Hepatocyte (in vitro differentiated cells): ENCODE data around the gene NPB. TPM values are rescaled to one million over a fixed set of nuclear protein-coding genes. Genes with fewer than 3 reads are reported as not detected.

Experiments
- DNase-seq: peaks from one replicate; pipeline ENCODE4 v3.0.0-alpha.2; 2016; ENCODE audit warnings: low spot score
- H2AFZ ChIP-seq: fragments of 200-600 bp; sonication (generic); 2 replicates; pipeline ENCODE4 v1.6.0; 2016; ENCODE audit warnings: antibody characterized with exemption, mild to moderate bottlenecking
- H3K27ac ChIP-seq: fragments of 200-600 bp; sonication (generic); 2 replicates; pipeline ENCODE4 v1.5.1; 2016; ENCODE audit warnings: mild to moderate bottlenecking
- H3K27me3 ChIP-seq: fragments of 200-600 bp; sonication (generic); 2 replicates; pipeline ENCODE4 v1.6.1; 2016
- H3K36me3 ChIP-seq: fragments of 200-600 bp; sonication (generic); replicated peaks from 2 replicates; pipeline ENCODE4 v1.5.1; 2016; ENCODE audit warnings: low read depth; ENCODE audit not compliant: insufficient read depth
- H3K4me1 ChIP-seq: fragments of 200-600 bp; sonication (generic); 2 replicates; pipeline ENCODE4 v1.5.1; 2016; ENCODE audit warnings: mild to moderate bottlenecking, moderate library complexity; ENCODE audit not compliant: insufficient read depth
- H3K4me2 ChIP-seq: fragments of 200-600 bp; sonication (generic); 2 replicates; pipeline ENCODE4 v1.6.0; 2016
- H3K4me3 ChIP-seq: fragments of 200-600 bp; sonication (generic); 2 replicates; pipeline ENCODE4 v1.5.1; 2016; ENCODE audit warnings: mild to moderate bottlenecking
- H3K79me2 ChIP-seq: fragments of 200-600 bp; sonication (generic); 2 replicates; pipeline ENCODE4 v1.6.0; 2017; ENCODE audit warnings: mild to moderate bottlenecking
- H3K9me2 ChIP-seq: fragments of 200-600 bp; sonication (generic); replicated peaks from 2 replicates; pipeline ENCODE4 v1.6.0; 2017; ENCODE audit warnings: mild to moderate bottlenecking; ENCODE audit not compliant: insufficient read depth
- H3K9me3 ChIP-seq: fragments of 200-600 bp; sonication (generic); 2 replicates; pipeline ENCODE4 v1.5.1; 2016; ENCODE audit warnings: low read depth, mild to moderate bottlenecking
- H4K20me1 ChIP-seq: fragments of 200-600 bp; sonication (generic); 2 replicates; pipeline ENCODE4 v1.6.0; 2016; ENCODE audit warnings: mild to moderate bottlenecking; ENCODE audit not compliant: insufficient read depth, poor library complexity, severe bottlenecking
- CTCF ChIP-seq: fragments of 200-600 bp; sonication (generic); IDR thresholded peaks from 2 replicates; pipeline ENCODE4 v1.5.1; 2016; ENCODE audit warnings: antibody characterized with exemption, mild to moderate bottlenecking; ENCODE audit not compliant: poor library complexity
- EZH2 ChIP-seq: fragments of 200-600 bp; sonication (generic); IDR thresholded peaks from 2 replicates; pipeline ENCODE4 v1.6.1; 2016; ENCODE audit warnings: antibody characterized with exemption, mild to moderate bottlenecking, borderline replicate concordance
- EZH2phosphoT487 ChIP-seq: fragments of 200-600 bp; sonication (generic); IDR thresholded peaks from one replicate; pipeline ENCODE4 v1.6.1; 2018; ENCODE audit warnings: antibody characterized with exemption, mild to moderate bottlenecking, low read depth, moderate library complexity; ENCODE audit not compliant: unreplicated experiment, severe bottlenecking
- WGBS: methylation state at CpG from one replicate; pipeline ENCODE4 v1.1.6; 2016; ENCODE audit warnings: low lambda C conversion rate; ENCODE audit errors: missing lambda C conversion rate; 5-methylcytosine and 5-hydroxymethylcytosine counted together
- polyA plus RNA-seq: library from polyadenylated mRNA; unstranded; fragments of >200 nt; fragmentation: Nextera tagmentation; extraction: Ambion mirVana; gene quantifications from 2 replicates; pipeline ENCODE4 v1.2.1, GENCODE V29; 2016
- total RNA-seq: library from RNA; depleted of rRNA; stranded (reverse); fragments of >200 nt; gene quantifications from 2 replicates; pipeline ENCODE4 v1.2.3, GENCODE V29; 2014

Gene NPB
- total and polyA plus RNA-seq, 2 experiments from 2014 or later, result 0.47 to 2.2 TPM

DNA sequence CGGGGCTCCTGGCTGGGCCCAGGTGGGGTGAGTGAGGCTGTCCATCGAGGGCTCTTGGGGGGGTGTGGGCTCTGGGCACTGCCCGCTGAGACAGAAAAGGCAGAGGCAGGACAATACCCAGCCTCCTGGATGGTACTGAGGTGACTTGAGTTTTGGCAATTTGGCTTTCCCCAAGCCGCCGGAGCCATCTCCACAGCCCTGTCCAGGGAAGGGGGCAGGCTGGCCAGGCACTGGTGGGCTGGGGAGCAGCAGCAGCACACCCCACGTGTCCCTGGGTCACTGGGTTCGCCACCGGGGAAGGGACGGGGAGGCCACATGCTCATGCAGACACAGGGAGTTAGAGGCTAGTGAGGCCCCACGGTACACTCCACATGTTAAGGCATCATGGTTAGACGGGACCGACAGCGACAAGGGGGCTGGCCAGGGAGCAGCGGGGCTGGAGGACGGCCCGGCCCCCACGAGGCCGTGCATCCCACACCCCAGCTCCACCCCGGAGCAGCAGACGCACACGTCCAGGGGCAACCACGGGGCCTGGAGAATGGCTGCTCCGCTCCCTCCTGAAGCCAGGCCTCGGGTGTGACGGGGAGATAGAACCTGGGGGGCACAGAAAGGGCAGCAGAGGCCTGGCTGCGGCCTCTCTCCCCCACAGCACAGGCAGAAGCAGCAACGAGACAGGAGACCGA lies 33.9 kb upstream of the NPB start:
- Histone ChIP-seq H3K27me3 (no peaks in the 10 kb centered on the region), H3K9me2 (no peaks in the 10 kb centered on the region), H4K20me1 (peaks cover 28% of the 10 kb centered on the region), H2AFZ (no peak overlapping the region), H3K79me2 (peaks cover 62% of the 10 kb centered on the region), H3K9me3 (no peaks in the 10 kb centered on the region), H3K4me2 (peak overlapping the region; percentile 96), H3K4me3 (no peak overlapping the region), H3K4me1 (peaks cover 52% of the 10 kb centered on the region), H3K36me3 (no peaks in the 10 kb centered on the region), H3K27ac (peak overlapping the region; percentile 99)
- TF ChIP-seq EZH2phosphoT487, result no peak
- TF ChIP-seq CTCF, result no peak
- no peak for TF ChIP-seq EZH2
- no peak for DNase-seq
- 80% methylated on average over 19 of the region's 28 CpGs for WGBS

DNA sequence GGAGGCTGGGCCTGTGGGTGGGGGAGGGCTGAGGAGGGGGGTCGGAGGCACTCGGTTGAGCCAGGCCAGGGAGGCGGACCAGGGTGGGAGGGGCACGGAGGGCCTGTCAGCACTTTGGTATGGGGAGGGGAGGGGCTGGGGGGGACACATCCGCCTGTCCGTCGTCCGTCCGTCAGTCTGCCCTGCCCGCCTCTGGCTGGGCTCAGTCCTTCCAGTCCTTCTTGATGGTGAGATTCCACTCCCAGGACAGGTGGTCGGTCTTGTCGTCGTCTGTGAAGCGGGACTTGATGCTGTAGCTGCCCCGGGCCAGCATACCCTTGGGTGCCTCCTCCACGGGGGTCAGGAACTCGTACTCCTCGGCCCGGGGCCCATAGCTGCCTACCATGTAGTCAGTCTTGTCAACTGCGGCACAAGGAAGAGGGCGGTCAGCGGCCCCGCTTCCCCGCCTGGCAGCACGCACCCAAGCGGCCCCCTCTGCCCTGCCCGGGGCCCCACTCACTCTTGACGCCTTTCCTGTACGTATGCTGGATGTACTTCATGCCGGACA lies 33.3 kb upstream of the NPB start:
- Histone ChIP-seq H2AFZ (no peak overlapping the region), H3K4me2 (peak overlapping the region; percentile 96), H3K27ac (peak overlapping the region; percentile 99), H3K9me3 (no peaks in the 10 kb centered on the region), H4K20me1 (peaks cover 28% of the 10 kb centered on the region), H3K36me3 (no peaks in the 10 kb centered on the region), H3K79me2 (peaks cover 60% of the 10 kb centered on the region), H3K9me2 (no peaks in the 10 kb centered on the region), H3K4me1 (peaks cover 50% of the 10 kb centered on the region), H3K27me3 (no peaks in the 10 kb centered on the region), H3K4me3 (no peak overlapping the region)
- WGBS, result 76% methylated on average over 17 of the region's 30 CpGs
- DNase-seq, result peak; percentile 83
- TF ChIP-seq CTCF (no peak), EZH2 (no peak), EZH2phosphoT487 (no peak)

GRCh38 chr17:81869221-81870130 lies 32.6 kb upstream of the NPB start:
- Histone ChIP-seq H3K36me3 (no peaks in the 10 kb centered on the region), H4K20me1 (peaks cover 28% of the 10 kb centered on the region)
- peak; percentile 64 for DNase-seq

More at GRCh38 chr17:81869221-81870130, 32.6 kb upstream of the NPB start:
- 48% methylated on average over 49 of the region's 52 CpGs for WGBS
- Histone ChIP-seq H2AFZ (no peak overlapping the region), H3K4me1 (peaks cover 50% of the 10 kb centered on the region), H3K4me3 (no peak overlapping the region), H3K4me2 (peak overlapping the region; percentile 96), H3K9me2 (no peaks in the 10 kb centered on the region), H3K9me3 (no peaks in the 10 kb centered on the region), H3K79me2 (peaks cover 53% of the 10 kb centered on the region), H3K27ac (peak overlapping the region; percentile 99), H3K27me3 (no peaks in the 10 kb centered on the region)
- no peak for TF ChIP-seq EZH2phosphoT487
- no peak for TF ChIP-seq EZH2
- TF ChIP-seq CTCF, result peak; percentile 69
